DOHH2 (cell line): ENCODE results near the gene EXD1.

Experiments used
- H3F3A ChIP-seq: fragments of 200-600 bp; sonication (generic), shearing (Covaris generic); 2 replicates; pipeline ENCODE4 v1.6.0; 2016; ENCODE audit warnings: antibody characterized with exemption, mild to moderate bottlenecking; ENCODE audit not compliant: control insufficient read depth, insufficient read depth
- H3K27ac ChIP-seq: fragments of 200-600 bp; sonication (generic); 2 replicates; pipeline ENCODE4 v1.5.1; 2014; ENCODE audit warnings: low read depth, mild to moderate bottlenecking, low read length, moderate library complexity
- H3K27me3 ChIP-seq: fragments of 200-600 bp; sonication (generic); 2 replicates; pipeline ENCODE4 v1.6.1; 2014; ENCODE audit warnings: mild to moderate bottlenecking, low read length, mixed read lengths; ENCODE audit not compliant: control insufficient read depth
- H3K36me3 ChIP-seq: fragments of 200-600 bp; sonication (generic); 2 replicates; pipeline ENCODE4 v1.6.1; 2014; ENCODE audit warnings: mild to moderate bottlenecking, low read length, moderate library complexity, mixed read lengths; ENCODE audit not compliant: control insufficient read depth
- H3K4me1 ChIP-seq: fragments of 200-600 bp; sonication (generic); 2 replicates; pipeline ENCODE4 v1.6.1; 2014; ENCODE audit warnings: mild to moderate bottlenecking, low read length, mixed read lengths; ENCODE audit not compliant: control insufficient read depth
- H3K4me2 ChIP-seq: fragments of 200-600 bp; sonication (generic); 2 replicates; pipeline ENCODE4 v1.6.0; 2014; ENCODE audit warnings: mild to moderate bottlenecking, low read length, moderate library complexity
- H3K4me3 ChIP-seq: fragments of 200-600 bp; sonication (generic); 2 replicates; pipeline ENCODE4 v1.5.1; 2014; ENCODE audit warnings: mild to moderate bottlenecking, low read length, mixed read lengths
- H3K79me2 ChIP-seq: fragments of 200-600 bp; sonication (generic); 2 replicates; pipeline ENCODE4 v1.6.1; 2014; ENCODE audit warnings: mild to moderate bottlenecking, low read length, mixed read lengths; ENCODE audit not compliant: control insufficient read depth
- H3K9me2 ChIP-seq: fragments of 200-600 bp; sonication (generic); replicated peaks from 2 replicates; pipeline ENCODE4 v1.6.1; 2014; ENCODE audit warnings: mild to moderate bottlenecking, low read length, mixed read lengths; ENCODE audit not compliant: control insufficient read depth
- H3K9me3 ChIP-seq: fragments of 200-600 bp; sonication (generic); 2 replicates; pipeline ENCODE4 v1.6.1; 2014; ENCODE audit warnings: antibody characterized with exemption, low read length, mixed read lengths; ENCODE audit not compliant: control insufficient read depth, insufficient read depth
- H4K20me1 ChIP-seq: fragments of 200-600 bp; sonication (generic); 2 replicates; pipeline ENCODE4 v1.6.0; 2014; ENCODE audit warnings: low read depth, mild to moderate bottlenecking, antibody characterized with exemption, low read length, moderate library complexity; ENCODE audit not compliant: control insufficient read depth, insufficient read depth
- EZH2phosphoT487 ChIP-seq: fragments of 200-600 bp; sonication (generic); IDR thresholded peaks from 2 replicates; pipeline ENCODE4 v1.6.1; 2017; ENCODE audit warnings: borderline replicate concordance, mild to moderate bottlenecking, antibody characterized with exemption, low read length, moderate library complexity, mixed read lengths
- TF ChIP-seq, protein P1 (sequence below): fragments of 200-600 bp; sonication (generic); IDR thresholded peaks from one replicate; pipeline ENCODE4 v1.5.1; 2014; ENCODE audit warnings: antibody characterized with exemption, mild to moderate bottlenecking, low read depth, low read length; ENCODE audit not compliant: poor library complexity, severe bottlenecking

Gene EXD1

DNA sequence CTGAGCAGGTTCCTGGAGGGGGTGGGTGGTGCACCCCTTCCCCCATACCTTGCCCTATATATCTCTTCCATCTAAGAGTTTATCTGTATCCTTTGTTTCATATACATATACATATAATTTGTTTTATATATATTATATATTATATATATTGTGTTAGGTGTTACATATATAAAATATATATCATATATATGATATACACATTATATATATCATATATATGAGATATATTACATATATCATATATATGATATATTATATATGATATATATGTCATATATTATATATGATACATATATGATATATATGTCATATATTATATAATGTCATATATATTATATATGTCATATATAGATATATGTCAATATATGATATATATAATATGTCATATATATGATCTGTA, 31.1 kb downstream of the EXD1 start:
- Histone ChIP-seq H3F3A (no peaks in the 10 kb centered on the region), H3K27me3 (no peaks in the 10 kb centered on the region), H3K79me2 (no peaks in the 10 kb centered on the region), H4K20me1 (no peaks in the 10 kb centered on the region), H3K4me3 (no peak overlapping the region), H3K9me3 (no peaks in the 10 kb centered on the region), H3K4me1 (no peaks in the 10 kb centered on the region), H3K36me3 (no peaks in the 10 kb centered on the region), H3K27ac (no peak overlapping the region), H3K9me2 (no peaks in the 10 kb centered on the region), H3K4me2 (no peak overlapping the region)
- no peak for TF ChIP-seq EZH2phosphoT487
- TF ChIP-seq, protein P1, sequence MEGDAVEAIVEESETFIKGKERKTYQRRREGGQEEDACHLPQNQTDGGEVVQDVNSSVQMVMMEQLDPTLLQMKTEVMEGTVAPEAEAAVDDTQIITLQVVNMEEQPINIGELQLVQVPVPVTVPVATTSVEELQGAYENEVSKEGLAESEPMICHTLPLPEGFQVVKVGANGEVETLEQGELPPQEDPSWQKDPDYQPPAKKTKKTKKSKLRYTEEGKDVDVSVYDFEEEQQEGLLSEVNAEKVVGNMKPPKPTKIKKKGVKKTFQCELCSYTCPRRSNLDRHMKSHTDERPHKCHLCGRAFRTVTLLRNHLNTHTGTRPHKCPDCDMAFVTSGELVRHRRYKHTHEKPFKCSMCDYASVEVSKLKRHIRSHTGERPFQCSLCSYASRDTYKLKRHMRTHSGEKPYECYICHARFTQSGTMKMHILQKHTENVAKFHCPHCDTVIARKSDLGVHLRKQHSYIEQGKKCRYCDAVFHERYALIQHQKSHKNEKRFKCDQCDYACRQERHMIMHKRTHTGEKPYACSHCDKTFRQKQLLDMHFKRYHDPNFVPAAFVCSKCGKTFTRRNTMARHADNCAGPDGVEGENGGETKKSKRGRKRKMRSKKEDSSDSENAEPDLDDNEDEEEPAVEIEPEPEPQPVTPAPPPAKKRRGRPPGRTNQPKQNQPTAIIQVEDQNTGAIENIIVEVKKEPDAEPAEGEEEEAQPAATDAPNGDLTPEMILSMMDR, result no peak

DNA sequence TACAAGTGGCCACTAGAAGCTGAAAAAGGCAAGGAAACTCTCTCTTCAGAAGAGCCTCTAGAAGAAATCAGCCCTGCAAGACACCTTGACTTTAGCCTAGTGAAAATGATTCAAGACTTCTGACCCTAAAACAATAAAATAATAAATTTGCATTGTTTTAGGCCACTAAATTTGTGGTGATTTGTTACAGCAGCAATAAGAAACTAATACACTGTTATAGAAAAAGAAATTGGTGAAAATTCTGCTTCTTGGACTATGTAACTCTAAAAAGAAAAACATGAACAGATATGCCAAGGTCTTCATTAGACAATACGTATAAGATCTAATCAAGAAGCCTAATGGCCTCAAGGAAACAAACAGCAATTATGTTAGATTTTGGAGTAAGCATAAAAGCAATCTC, 36.1 kb downstream of the EXD1 start:
- no peaks in the 10 kb centered on the region for H3K79me2 ChIP-seq
- no peak for TF ChIP-seq EZH2phosphoT487
- TF ChIP-seq, protein P1, result no peak
- no peaks in the 10 kb centered on the region for H3F3A ChIP-seq

DNA sequence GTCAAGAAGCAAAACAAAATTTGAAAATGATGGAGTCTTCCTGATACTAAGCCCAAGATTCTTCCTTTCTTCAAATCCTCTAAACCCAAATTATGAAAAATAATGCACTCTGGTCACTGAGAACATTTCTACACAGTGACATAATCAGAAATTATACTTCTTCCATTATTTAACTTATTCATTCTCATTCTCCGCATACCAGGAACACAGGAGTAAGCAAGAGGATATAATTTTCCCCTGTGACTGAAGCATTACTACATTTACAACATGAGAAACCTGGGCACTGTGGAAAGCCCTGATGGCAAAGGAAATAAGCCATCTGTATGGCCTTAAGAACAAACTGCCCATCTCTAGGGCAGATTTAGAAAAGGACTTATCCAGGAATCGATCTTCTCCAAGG, 47.0 kb downstream of the EXD1 start:
- Histone ChIP-seq H3F3A (no peaks in the 10 kb centered on the region), H4K20me1 (no peaks in the 10 kb centered on the region), H3K4me3 (no peak overlapping the region), H3K4me2 (no peak overlapping the region), H3K27ac (no peak overlapping the region), H3K36me3 (no peaks in the 10 kb centered on the region), H3K9me3 (no peaks in the 10 kb centered on the region), H3K4me1 (no peaks in the 10 kb centered on the region), H3K27me3 (peaks cover 5% of the 10 kb centered on the region; the same call in 1 of the 2 replicates), H3K9me2 (no peaks in the 10 kb centered on the region), H3K79me2 (no peaks in the 10 kb centered on the region)
- TF ChIP-seq EZH2phosphoT487, result no peak
- TF ChIP-seq, protein P1, result no peak

More for the DNA sequence above, 36.1 kb downstream of the EXD1 start:
- Histone ChIP-seq H3K4me2 (no peak overlapping the region), H3K9me2 (no peaks in the 10 kb centered on the region), H3K27me3 (no peaks in the 10 kb centered on the region), H3K36me3 (no peaks in the 10 kb centered on the region), H3K4me1 (no peaks in the 10 kb centered on the region), H3K4me3 (no peak overlapping the region), H4K20me1 (no peaks in the 10 kb centered on the region), H3K9me3 (no peaks in the 10 kb centered on the region), H3K27ac (no peak overlapping the region)

DNA sequence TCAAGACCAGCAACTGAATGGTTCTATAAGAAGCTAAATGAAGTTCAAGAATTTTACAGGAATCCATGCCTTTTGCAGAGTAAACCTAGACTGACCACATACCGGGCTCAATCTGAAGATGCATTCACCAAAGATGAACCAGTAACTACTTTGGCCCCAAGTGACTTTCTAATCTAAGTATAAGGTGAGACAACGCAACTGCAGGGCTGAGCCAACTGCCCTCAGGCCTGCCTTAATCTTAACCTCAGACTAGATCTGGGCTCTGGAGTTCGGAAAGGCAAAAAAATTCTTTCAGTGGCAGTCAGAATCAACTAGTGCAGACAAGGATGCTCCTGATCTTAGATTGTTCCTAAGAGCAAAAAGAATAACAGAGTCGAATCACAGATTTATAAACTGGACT, 48.3 kb downstream of the EXD1 start:
- no peak for TF ChIP-seq EZH2phosphoT487
- TF ChIP-seq, protein P1, result no peak
- H3K4me2 ChIP-seq, result no peak overlapping the region
- H3K4me3 ChIP-seq, result no peak overlapping the region
- no peaks in the 10 kb centered on the region for H3K36me3 ChIP-seq
- no peaks in the 10 kb centered on the region for H3K9me2 ChIP-seq
- no peaks in the 10 kb centered on the region for H3F3A ChIP-seq
- H3K79me2 ChIP-seq, result no peaks in the 10 kb centered on the region
- H3K9me3 ChIP-seq, result no peaks in the 10 kb centered on the region
- H3K27me3 ChIP-seq, result peaks cover 5% of the 10 kb centered on the region; the same call in 1 of the 2 replicates
- H3K27ac ChIP-seq, result no peak overlapping the region
- no peaks in the 10 kb centered on the region for H3K4me1 ChIP-seq
- no peaks in the 10 kb centered on the region for H4K20me1 ChIP-seq
